Measurements from ENCODE around the gene ENO3.
"Not testable (repeated sequence)": the region's sequence is repeated elsewhere in the genome, so short reads cannot be mapped to it uniquely, and the experiment has no call there.

The ENO3 gene

DNA sequence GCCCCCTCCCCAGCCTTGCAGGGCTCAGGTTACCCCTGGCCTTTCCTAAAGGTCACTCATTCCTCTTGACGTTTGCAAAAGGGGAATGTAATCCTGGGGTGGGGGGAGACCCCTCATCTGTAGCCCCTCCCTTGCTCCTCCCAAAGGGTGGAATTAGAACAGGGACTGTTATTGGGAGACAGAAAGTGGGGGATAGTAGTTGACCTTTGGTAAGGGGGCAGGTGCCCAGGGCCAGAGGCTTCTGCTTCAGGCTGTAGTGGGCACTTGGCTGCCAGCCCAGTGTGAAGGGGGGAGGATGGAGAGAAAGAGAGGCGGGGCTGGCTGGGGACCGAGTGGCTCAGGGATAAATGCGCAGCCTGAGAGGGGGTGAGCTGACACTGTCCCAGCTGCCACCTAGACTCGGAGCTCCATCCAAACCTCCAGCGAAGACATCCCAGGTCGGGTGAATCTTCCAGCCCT lies at the start of gene ENO3:
Gene ENO3, plus strand, starts transcription at position 374 of the 459 bp plus-strand sequence. CDS start 711 bp downstream, outside the sequence.
- no peak for DNase-seq (ENCODE audit: low spot score)

DNA sequence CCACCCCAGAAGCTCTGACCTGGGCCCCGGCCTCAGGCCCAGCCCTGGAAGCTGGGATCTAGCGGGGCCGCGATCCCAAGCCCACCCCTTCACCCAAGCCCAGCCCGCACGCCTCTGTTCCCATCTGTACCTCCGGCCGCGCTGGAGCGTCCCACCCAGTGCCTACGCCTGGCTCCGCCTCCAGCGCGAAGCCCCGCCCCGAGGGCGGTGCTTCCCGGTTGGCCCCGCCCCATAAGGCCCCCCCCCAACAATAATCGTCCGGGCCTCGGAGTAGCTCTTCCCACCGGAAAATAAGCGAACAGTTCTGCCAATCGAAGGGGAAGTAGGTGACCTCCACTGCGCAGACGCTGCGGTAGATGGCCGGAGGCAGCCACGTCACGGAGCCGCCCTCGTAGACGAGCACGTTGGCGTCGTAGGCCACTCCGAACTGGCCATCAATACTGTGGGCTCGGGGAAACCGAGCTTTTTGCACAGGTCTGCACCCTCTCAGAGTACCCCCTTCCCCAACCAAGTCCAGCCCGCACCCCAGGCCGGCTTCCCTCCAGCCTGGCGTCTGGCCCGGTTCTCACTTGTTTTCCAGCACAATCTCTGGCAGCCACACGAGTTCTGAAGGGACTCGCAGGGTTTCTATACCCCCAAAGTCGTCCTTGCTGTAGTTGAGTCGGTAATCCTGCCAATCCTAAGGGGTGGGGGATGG lies 49.1 kb upstream of the ENO3 start:
- DNase-seq (ENCODE audit: low spot score) = peak; percentile 35

GRCh38 chr17:4902540-4902939 lies 48.4 kb upstream of the ENO3 start:
- DNase-seq (ENCODE audit: low spot score) = no peak

DNA sequence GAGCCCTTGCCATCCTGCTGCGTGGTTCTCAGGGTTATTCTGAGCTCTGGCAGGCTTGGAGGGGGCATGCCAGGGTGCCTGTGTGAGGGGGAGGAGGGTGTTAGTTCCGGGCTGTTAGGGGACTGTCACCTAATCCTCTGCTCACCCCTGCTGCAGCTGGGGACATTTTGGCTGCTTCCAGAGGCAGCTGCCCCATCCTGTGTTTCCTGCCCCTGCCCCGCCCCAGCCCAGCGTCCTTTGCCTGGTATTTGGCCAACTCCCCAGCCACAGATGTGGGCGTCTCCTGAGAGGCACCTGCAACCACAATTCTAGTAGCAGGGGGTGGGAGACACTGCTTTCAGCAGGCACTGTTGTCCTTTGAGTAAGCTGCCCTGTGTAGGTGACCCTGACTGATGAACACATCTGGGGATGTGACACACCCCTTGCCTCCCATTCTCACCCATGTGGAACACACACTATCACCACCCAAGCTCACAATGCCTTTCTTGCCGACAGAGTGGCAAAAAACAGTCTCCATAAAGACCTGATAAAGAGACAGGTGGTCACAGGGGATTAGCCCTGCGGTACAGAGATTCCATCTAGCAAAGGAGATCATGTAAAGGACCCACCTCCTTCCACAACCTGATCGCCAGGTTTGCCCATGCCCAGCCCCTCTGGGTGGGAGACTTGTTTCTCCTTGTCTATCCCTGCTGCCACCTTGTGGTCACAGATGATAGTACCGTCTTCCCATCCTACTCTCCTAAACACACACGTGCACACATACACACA lies 47.7 kb upstream of the ENO3 start, which contains the start of gene CHRNE:
Gene CHRNE, minus strand, starts transcription at position 48 of the 768 bp plus-strand sequence. Its CDS starts 35 bp downstream, at position 13.
- DNase-seq (ENCODE audit: low spot score) = peak; percentile 64

DNA sequence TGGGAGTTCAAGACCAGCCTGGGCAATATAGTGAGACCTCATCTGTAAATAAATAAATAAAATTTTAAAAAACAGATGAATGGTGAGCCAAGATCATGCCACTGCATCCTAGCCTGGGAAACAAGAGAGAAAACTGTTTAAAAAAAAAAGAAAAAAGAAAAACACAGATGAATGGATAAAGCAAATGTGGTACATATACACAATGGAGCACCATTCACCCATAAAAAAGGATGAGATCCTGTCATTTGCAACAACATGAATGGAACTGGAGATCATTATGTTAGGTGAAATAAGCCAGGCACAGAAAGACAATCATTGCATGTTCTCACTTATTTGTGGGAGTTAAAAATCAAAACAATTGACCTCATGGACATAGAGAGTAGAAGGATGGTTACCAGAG lies 44.3 kb upstream of the ENO3 start:
- DNase-seq (ENCODE audit: low spot score) = not testable (repeated sequence)

DNA sequence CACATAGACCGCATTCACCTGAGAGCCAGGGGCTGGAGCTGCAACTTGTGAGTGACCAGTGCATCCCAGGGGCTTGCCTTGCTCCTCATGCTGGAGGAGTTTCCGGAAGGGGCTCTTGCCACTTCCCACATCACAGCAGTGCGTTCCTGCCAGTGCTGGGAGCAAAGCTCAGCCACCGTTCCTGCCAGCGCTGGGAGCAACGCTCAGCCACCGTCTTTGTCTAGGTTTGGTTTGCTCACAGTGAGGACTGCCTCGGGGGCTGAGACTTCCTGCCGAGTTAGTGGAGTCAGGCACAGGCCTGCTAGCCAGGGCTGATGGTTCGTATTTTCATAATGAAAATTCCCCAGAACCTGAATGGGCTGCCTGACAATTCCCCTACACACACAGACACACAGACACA lies 42.6 kb upstream of the ENO3 start:
- no peak for DNase-seq (ENCODE audit: low spot score)

- peak; percentile 92 for DNase-seq (ENCODE audit: low spot score)
Measured at GRCh38 chr17:4908711-4909496, 42.0 kb upstream of the ENO3 start.

DNA sequence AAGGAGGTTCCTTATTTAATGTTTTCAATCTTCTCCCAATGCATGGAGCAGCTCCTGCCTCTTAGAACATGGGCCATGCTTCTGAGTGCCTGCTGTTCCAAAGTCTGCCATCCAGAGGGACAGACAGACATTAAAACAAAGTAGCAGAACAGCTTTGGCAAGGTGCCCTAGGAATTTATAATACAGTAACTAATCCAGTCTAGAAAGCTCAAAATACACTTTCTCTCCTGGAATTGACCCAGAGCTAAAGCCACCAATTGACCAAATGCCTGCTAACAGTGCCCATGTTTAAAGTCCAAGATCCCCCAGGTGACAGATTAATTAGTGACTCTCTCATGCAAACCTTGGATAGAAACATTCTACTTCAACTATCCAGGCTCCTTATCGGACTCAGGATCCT lies 36.9 kb upstream of the ENO3 start:
- no peak for DNase-seq (ENCODE audit: low spot score)

- not testable (repeated sequence) for DNase-seq (ENCODE audit: low spot score)
Measured at GRCh38 chr17:4914551-4914950, 36.4 kb upstream of the ENO3 start.

DNA sequence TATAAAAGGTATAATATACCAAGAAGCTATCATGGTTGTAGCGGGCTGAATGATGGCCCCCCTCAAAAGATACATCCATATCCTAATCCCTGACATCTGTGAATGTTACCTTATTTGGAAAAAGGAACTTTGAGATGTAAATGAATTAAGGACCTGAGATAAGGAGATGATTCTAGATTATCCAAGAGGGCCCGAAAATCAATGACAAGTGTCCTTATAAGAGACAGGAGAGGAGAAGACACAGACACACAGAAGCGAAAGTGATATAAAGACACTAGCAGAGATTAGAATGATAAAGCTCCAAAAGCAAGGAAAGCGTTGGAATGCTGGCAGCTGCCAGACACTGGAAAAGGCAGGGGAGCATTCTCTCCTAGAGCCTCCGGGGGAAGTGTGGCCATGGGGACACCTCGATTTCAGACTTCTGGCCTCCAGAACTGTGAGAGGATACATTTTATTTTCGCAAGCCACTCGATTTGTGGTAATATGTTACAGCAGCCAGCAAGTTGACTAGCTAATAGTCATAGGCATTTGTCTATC lies 31.3 kb upstream of the ENO3 start:
- no peak for DNase-seq (ENCODE audit: low spot score)

- DNase-seq (ENCODE audit: low spot score) = no peak
Measured at GRCh38 chr17:4920351-4921048, 30.4 kb upstream of the ENO3 start.

DNA sequence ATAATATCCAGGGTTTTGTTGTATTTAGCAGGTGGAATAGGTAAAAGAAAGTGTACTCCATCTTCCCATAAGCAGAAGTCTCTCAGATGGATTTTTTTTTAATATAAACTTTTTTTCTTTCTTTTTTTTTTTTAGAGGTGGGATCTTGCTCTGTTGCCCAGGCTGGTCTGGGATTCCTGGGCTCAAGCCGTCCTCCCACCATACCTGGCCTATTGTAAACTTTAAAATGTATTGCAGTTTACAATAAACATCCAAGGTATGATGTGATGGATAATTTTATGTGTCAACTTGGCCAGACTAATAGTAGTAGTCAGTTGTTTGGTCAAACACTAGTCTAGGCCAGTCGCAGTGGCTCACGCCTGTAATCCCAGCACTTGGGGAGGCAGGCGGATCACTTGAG lies 29.6 kb upstream of the ENO3 start:
- DNase-seq (ENCODE audit: low spot score) = no peak

DNA sequence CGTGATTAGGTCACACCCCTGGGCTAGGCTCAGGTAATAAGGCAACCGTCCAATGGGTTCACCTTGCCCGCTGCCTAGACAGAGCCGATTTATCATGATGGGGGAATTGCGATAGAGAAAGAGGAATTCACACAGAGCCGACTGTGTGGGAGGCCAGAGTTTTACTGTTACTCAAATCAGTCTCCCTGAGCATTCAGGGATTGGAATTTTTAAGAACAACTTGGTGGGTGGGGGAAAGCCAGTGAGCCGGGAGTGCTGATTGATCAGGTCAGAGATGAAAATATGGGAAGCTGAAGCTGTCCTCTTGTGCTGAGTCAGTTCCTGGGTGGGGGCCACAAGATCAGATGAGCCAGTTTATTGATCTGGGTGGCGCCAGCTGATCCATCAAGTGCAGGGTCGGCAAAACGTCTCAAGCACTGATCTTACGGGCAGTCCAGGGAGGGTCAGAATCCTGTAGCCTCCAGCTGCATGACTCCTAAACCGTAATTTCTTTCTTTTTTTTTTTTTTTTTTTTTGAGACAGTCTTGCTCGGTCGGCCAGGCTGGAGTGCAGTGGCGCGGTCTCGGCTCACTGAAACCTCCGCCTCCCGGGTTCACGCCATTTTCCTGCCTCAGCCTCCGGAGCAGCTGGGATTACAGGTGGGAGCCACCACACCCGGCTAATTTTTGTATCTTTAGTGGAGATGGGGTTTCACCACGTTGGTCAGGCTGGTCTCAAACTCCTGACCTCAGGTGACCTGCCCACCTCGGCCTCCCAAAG lies 24.2 kb upstream of the ENO3 start:
- not testable (repeated sequence) for DNase-seq (ENCODE audit: low spot score)

DNA sequence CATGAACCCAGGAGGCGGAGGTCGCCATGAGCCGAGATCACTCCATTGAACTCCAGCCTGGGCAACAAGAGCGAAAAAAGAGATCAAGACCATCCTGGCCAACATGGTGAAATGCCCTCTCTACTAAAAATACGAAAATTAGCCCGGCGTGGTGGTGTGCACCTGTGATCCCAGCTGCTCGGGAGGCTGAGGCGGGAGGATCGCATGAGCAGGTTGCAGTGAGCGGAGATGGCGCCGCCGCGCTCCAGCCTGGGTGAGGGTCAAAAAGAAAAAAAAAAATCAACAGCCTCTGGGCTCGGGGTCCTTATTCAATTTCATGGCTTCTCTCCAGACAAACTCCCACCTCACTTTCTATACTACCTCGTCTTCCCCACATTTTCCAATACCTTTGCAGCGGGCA lies 22.0 kb upstream of the ENO3 start:
- no peak for DNase-seq (ENCODE audit: low spot score)

DNA sequence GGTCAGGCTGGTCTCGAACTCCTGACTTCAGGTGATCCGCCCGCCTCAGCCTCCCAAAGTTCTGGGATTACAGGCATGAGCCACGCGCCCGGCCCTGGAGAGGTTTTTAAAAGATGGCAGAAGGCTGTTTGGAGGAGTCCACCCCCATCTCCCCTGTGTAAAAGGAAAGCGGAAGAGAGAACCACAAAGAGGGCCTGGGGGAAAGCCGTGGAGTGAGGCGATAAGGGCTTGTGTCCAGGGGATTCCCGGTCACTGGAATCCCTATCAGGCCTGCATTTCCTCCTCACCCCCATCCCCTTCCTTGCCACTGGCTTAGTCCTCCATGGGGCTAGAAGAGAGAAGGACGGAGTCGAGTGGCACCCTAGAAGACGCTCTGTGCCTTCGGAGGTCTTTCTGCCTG lies 19.0 kb upstream of the ENO3 start, which contains the start of gene GP1BA:
Gene GP1BA, plus strand, starts transcription at position 315 of the 400 bp plus-strand sequence. CDS start 328 bp downstream, outside the sequence.
- DNase-seq (ENCODE audit: low spot score) = no peak

GRCh38 chr17:4932756-4933155 lies 18.2 kb upstream of the ENO3 start:
- no peak for DNase-seq (ENCODE audit: low spot score)

GRCh38 chr17:4933646-4934045 lies 17.3 kb upstream of the ENO3 start:
- DNase-seq (ENCODE audit: low spot score) = no peak

DNA sequence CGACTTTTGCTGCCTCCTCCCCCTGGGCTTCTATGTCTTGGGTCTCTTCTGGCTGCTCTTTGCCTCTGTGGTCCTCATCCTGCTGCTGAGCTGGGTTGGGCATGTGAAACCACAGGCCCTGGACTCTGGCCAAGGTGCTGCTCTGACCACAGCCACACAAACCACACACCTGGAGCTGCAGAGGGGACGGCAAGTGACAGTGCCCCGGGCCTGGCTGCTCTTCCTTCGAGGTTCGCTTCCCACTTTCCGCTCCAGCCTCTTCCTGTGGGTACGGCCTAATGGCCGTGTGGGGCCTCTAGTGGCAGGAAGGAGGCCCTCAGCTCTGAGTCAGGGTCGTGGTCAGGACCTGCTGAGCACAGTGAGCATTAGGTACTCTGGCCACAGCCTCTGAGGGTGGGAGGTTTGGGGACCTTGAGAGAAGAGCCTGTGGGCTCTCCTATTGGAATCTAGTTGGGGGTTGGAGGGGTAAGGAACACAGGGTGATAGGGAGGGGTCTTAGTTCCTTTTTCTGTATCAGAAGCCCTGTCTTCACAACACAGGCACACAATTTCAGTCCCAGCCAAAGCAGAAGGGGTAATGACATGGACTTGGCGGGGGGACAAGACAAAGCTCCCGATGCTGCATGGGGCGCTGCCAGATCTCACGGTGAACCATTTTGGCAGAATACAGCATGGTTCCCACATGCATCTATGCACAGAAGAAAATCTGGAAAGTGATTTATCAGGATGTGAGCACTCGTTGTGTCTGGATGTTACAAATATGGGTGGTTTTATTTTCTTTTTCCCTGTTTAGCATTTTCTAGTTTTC lies 16.5 kb upstream of the ENO3 start:
- no peak for DNase-seq (ENCODE audit: low spot score)

GRCh38 chr17:4935650-4936049 lies 15.3 kb upstream of the ENO3 start:
- no peak for DNase-seq (ENCODE audit: low spot score)

DNA sequence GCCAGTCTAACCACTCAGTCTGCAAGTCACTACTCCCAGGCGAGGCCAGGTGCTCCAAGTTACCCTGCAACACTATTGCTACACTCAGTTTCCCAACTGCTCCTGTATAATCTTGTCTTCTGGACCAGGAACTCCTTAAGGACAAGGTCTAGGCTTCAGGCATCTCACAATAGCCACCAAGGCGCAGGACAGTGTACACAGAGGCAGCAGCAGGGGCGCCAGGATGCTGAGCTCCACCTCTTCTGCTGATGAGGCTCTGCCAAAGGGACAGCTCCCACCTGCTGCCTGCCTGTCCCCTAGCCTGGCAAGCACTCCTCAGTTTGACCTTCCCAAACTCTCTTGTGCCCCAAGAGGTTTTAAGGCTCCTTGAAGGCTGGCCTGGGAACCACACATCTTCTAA lies 14.5 kb upstream of the ENO3 start:
- no peak for DNase-seq (ENCODE audit: low spot score)
